Measurements from ENCODE around the gene TSPAN15.
"Not testable (repeated sequence)": the region's sequence is repeated elsewhere in the genome, so short reads cannot be mapped to it uniquely, and the experiment has no call there.

Gene TSPAN15

GRCh38 chr10:69488149-69488844 is 37.0 kb downstream of the TSPAN15 start:
- DNase-seq (ENCODE audit: low spot score), result not testable (repeated sequence)

DNA sequence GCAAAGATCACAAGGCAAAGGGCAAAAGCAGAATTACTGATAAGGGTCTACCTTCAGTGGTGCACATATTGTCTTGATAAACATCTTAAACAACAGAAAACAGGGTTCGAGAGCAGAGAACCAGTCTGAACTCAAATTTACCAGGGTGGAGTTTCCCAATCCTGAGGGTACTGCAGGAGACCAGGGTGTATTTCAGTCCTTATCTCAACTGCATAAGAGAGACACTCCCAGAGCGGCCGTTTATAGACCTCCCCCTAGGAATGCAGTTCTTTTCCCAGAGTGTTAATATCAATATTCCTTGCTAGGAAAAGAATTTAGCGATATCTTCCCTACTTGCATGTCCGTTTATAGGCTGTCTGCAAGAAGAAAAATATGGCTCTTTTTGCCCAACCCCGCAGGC is 37.6 kb downstream of the TSPAN15 start:
- not testable (repeated sequence) for DNase-seq (ENCODE audit: low spot score)

DNA sequence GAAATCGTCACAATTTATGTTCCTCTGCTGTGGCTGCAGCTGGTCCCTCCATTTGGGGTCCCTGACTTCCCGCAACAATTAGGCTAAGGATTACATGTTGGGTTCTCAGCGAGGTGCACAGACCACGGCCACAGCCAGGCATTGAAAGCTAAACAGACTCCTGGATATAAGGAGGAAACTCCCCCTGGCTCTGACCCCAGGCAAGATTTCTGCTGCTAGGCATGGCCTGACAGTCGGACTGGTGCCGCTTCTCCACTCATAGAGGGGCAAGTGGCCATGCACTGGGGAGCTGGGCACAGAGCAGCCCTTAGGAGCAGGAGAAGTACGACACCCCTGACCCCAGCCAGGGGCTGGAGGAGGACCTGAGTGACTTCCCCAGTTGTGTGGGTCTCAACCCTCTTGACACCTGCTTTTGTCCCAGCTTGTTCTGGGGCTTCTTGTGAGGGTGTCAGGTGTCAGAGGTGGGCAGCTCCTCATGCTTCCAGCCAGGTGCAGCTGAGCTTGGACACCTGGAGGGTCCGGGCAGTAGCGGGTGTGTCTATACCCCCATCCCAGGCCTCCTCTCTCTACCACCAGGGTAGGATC is 38.3 kb downstream of the TSPAN15 start:
- DNase-seq (ENCODE audit: low spot score), result no peak

- DNase-seq (ENCODE audit: low spot score), result no peak
Measured at GRCh38 chr10:69490876-69491275, 39.6 kb downstream of the TSPAN15 start.

GRCh38 chr10:69491611-69492010 is 40.3 kb downstream of the TSPAN15 start:
- DNase-seq (ENCODE audit: low spot score), result no peak

DNA sequence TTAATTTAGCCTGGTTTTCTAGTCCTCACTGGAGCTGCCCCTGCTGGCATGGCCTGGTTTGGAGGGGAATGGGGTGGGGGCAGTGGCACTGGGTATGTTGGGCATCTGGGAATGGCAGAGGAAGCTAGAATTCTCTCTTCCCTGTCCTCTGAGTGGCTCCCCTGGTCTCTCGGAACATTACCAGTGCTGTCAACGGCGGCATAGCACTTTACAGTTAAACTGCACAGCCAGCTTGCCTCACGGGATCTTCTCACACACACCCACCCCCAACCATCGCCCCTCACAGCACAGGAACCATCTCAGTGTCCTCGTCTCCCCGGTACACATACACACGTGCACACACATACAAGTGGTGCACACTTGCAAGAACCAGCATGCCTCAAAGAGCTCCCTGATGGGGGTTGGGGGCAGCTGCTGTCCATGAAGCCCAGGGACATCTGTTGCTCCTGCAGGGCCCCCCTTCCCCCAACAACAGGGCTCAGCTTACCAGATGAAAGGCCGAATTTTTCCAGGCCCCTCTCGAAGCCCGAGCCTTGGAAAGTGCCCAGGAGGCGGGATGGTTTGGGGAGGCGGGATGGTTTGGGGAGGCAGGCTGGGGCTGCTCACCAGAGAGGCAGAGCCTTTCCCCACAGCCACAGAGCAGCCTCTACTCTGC is 41.0 kb downstream of the TSPAN15 start:
- peak; percentile 77 for DNase-seq (ENCODE audit: low spot score)

GRCh38 chr10:69492746-69493462 is 41.6 kb downstream of the TSPAN15 start:
- DNase-seq (ENCODE audit: low spot score), result no peak

GRCh38 chr10:69494626-69495558 is 43.6 kb downstream of the TSPAN15 start:
- DNase-seq (ENCODE audit: low spot score), result peak; percentile 98

DNA sequence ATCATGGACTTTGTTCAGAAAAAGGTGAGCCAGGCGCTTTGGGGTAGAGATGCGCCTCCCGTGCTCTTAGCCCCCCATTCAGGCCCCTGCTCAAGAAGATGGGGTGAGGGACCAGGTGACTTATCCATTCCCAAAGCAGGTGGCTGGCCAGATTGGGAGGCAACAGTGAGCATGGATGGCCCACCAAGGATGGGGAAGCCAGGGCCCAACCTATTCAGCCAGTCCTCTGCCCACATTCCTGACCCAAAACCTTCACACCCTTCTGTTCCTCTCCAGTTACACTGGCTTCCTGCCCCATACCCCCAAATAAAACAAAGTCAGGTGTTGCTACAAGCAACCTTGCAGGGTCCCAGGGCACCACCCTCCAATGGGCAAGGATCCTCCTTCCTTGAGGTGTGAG is 44.4 kb downstream of the TSPAN15 start:
- no peak for DNase-seq (ENCODE audit: low spot score)

- DNase-seq (ENCODE audit: low spot score), result no peak
Measured at GRCh38 chr10:69496352-69497230, 45.3 kb downstream of the TSPAN15 start.

- peak; percentile 79 for DNase-seq (ENCODE audit: low spot score)
Measured at GRCh38 chr10:69497231-69497561, 45.9 kb downstream of the TSPAN15 start.

- no peak for DNase-seq (ENCODE audit: low spot score)
Measured at GRCh38 chr10:69497611-69498390, 46.5 kb downstream of the TSPAN15 start.

DNA sequence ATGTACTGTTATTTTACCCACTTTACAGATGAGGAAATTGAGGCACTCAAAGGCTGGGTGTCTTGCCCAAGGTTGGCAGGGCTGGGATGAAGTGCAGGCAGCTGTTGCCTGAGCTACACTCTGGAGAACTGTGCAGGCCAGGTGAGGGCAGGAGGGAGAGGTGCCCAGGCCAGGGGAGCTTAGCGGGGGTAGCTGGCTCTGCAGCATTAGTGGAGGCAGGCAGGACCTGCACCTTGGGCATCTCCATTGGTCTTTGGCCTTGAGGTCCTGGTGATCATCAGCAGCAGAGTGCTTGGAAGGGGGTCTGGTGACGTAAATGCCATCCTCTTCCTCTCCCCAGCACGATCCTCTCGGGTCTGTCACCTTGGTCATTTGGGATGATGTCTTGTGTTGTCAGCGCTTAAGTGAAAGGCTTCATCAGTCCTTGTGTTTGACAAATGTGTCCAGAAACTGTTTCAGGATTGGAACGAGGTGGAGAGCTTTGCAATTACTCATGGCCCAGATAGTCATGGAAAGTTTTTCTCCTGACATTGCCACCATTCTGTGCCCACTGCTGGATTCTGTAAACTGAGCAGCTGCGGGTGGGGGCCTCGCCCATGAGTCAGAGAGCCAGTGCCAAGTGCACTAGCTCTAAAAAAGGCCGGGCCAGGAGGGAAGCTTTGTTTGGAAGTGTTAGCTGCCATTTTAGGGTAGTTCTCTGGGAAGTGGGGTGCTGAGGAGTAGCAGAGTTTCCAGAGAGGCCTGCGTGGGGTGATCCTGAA is 47.6 kb downstream of the TSPAN15 start:
- DNase-seq (ENCODE audit: low spot score), result no peak

DNA sequence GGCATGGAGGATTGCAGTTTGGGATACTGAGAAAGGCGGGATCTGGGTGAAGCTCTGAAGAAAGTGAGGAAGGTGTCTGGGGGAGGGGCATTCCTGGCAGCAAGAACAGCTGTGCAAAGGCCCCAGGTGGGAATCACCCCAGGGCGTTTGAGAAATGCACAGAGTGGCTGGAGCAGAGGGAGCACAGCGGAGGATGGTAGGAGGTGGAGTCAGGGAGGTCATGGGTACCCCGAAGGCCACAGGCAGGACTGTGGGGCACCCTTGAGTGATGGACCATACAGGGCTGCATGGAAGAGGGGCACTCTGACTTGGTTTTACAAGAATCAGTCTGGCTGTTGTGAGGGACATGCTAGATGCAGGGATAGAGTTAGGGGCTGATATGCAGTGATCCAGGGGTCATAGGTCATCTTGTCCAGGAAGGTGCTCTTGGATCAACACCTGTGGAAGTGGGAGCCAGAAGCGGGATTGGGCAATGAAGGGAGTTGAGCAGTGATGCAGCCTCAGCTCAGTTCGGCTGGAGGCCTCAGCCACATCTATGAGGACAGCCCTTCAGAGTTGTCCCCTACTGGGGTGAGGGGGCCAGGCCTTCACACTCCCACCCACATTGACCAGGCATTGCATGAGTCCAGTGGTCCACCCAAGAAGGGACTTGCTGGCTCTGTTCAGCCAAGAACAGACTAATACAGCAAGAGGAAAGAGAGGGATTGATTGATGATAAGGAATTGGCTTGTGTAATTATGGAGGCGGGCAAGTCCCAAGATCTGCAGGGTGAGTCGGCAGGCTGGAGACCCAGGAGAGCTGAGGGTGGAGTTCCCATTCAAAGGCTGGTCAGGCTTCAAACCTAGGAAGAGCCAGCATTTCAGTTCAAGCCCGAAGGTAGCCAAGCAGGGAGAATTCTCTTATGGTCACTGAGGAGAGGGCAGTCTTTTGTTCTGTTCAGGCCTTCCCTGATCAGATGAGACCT is 48.7 kb downstream of the TSPAN15 start:
- peak; percentile 1 for DNase-seq (ENCODE audit: low spot score)

GRCh38 chr10:69500864-69501468 is 49.7 kb downstream of the TSPAN15 start:
- DNase-seq (ENCODE audit: low spot score), result peak; percentile 1

GRCh38 chr10:69501657-69502056 is 50.4 kb downstream of the TSPAN15 start:
- DNase-seq (ENCODE audit: low spot score), result peak; percentile 1

GRCh38 chr10:69502589-69502988 is 51.3 kb downstream of the TSPAN15 start:
- DNase-seq (ENCODE audit: low spot score), result no peak
